Hepatocyte (in vitro differentiated cells): ENCODE measurements around the gene MTX1. TPM values are rescaled to one million over a fixed set of nuclear protein-coding genes. Genes with fewer than 3 reads are reported as not detected.

Experiments used
- DNase-seq: peaks from one replicate; pipeline ENCODE4 v3.0.0-alpha.2; 2016; ENCODE audit warnings: low spot score
- H2AFZ ChIP-seq: fragments of 200-600 bp; sonication (generic); 2 replicates; pipeline ENCODE4 v1.6.0; 2016; ENCODE audit warnings: antibody characterized with exemption, mild to moderate bottlenecking
- H3K27ac ChIP-seq: fragments of 200-600 bp; sonication (generic); 2 replicates; pipeline ENCODE4 v1.5.1; 2016; ENCODE audit warnings: mild to moderate bottlenecking
- H3K27me3 ChIP-seq: fragments of 200-600 bp; sonication (generic); 2 replicates; pipeline ENCODE4 v1.6.1; 2016
- H3K36me3 ChIP-seq: fragments of 200-600 bp; sonication (generic); replicated peaks from 2 replicates; pipeline ENCODE4 v1.5.1; 2016; ENCODE audit warnings: low read depth; ENCODE audit not compliant: insufficient read depth
- H3K4me1 ChIP-seq: fragments of 200-600 bp; sonication (generic); 2 replicates; pipeline ENCODE4 v1.5.1; 2016; ENCODE audit warnings: mild to moderate bottlenecking, moderate library complexity; ENCODE audit not compliant: insufficient read depth
- H3K4me2 ChIP-seq: fragments of 200-600 bp; sonication (generic); 2 replicates; pipeline ENCODE4 v1.6.0; 2016
- H3K4me3 ChIP-seq: fragments of 200-600 bp; sonication (generic); 2 replicates; pipeline ENCODE4 v1.5.1; 2016; ENCODE audit warnings: mild to moderate bottlenecking
- H3K79me2 ChIP-seq: fragments of 200-600 bp; sonication (generic); 2 replicates; pipeline ENCODE4 v1.6.0; 2017; ENCODE audit warnings: mild to moderate bottlenecking
- H3K9me2 ChIP-seq: fragments of 200-600 bp; sonication (generic); replicated peaks from 2 replicates; pipeline ENCODE4 v1.6.0; 2017; ENCODE audit warnings: mild to moderate bottlenecking; ENCODE audit not compliant: insufficient read depth
- H3K9me3 ChIP-seq: fragments of 200-600 bp; sonication (generic); 2 replicates; pipeline ENCODE4 v1.5.1; 2016; ENCODE audit warnings: low read depth, mild to moderate bottlenecking
- H4K20me1 ChIP-seq: fragments of 200-600 bp; sonication (generic); 2 replicates; pipeline ENCODE4 v1.6.0; 2016; ENCODE audit warnings: mild to moderate bottlenecking; ENCODE audit not compliant: insufficient read depth, poor library complexity, severe bottlenecking
- EZH2 ChIP-seq: fragments of 200-600 bp; sonication (generic); IDR thresholded peaks from 2 replicates; pipeline ENCODE4 v1.6.1; 2016; ENCODE audit warnings: antibody characterized with exemption, mild to moderate bottlenecking, borderline replicate concordance
- EZH2phosphoT487 ChIP-seq: fragments of 200-600 bp; sonication (generic); IDR thresholded peaks from one replicate; pipeline ENCODE4 v1.6.1; 2018; ENCODE audit warnings: antibody characterized with exemption, mild to moderate bottlenecking, low read depth, moderate library complexity; ENCODE audit not compliant: unreplicated experiment, severe bottlenecking
- WGBS: methylation state at CpG from one replicate; pipeline ENCODE4 v1.1.6; 2016; ENCODE audit warnings: low lambda C conversion rate; ENCODE audit errors: missing lambda C conversion rate; 5-methylcytosine and 5-hydroxymethylcytosine counted together
- polyA plus RNA-seq: library from polyadenylated mRNA; unstranded; fragments of >200 nt; fragmentation: Nextera tagmentation; extraction: Ambion mirVana; gene quantifications from 2 replicates; pipeline ENCODE4 v1.2.1, GENCODE V29; 2016
- total RNA-seq: library from RNA; depleted of rRNA; stranded (reverse); fragments of >200 nt; gene quantifications from 2 replicates; pipeline ENCODE4 v1.2.3, GENCODE V29; 2014
- TF ChIP-seq, protein P1 (sequence below): fragments of 200-600 bp; sonication (generic); IDR thresholded peaks from 2 replicates; pipeline ENCODE4 v1.5.1; 2016; ENCODE audit warnings: antibody characterized with exemption, mild to moderate bottlenecking; ENCODE audit not compliant: poor library complexity

Gene MTX1
- total and polyA plus RNA-seq, 2 experiments from 2014 or later = 42.1 to 78.2 TPM

DNA sequence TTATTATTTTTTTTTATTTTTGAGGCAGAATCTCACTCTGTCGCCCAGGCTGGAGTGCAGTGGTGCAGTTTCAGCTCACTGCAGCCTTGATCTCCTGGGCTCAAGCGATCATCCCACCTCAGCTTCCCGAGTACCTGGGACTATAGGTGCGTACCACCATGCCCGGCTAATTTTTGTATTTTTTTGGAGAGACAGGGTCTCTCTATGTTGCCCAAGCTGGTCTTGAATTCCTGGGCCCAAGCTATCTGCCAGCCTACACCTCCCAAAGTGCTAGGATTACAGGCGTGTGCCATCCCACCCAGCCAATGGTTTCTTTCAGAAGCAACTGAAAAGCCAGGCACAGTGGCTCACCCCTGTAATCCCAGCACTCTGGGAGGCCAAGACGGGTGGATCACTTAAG is 37.7 kb upstream of the MTX1 start:
- peaks cover 16% of the 10 kb centered on the region for H3K4me1 ChIP-seq
- WGBS = 98% methylated on average over 7 of the region's 7 CpGs
- H3K4me3 ChIP-seq = no peak overlapping the region
- no peaks in the 10 kb centered on the region for H3K9me3 ChIP-seq
- H3K27me3 ChIP-seq = peaks cover 5% of the 10 kb centered on the region
- no peak for DNase-seq
- H3K9me2 ChIP-seq = no peaks in the 10 kb centered on the region
- H3K36me3 ChIP-seq = no peaks in the 10 kb centered on the region
- H3K79me2 ChIP-seq = peaks cover 22% of the 10 kb centered on the region
- TF ChIP-seq, protein P1, sequence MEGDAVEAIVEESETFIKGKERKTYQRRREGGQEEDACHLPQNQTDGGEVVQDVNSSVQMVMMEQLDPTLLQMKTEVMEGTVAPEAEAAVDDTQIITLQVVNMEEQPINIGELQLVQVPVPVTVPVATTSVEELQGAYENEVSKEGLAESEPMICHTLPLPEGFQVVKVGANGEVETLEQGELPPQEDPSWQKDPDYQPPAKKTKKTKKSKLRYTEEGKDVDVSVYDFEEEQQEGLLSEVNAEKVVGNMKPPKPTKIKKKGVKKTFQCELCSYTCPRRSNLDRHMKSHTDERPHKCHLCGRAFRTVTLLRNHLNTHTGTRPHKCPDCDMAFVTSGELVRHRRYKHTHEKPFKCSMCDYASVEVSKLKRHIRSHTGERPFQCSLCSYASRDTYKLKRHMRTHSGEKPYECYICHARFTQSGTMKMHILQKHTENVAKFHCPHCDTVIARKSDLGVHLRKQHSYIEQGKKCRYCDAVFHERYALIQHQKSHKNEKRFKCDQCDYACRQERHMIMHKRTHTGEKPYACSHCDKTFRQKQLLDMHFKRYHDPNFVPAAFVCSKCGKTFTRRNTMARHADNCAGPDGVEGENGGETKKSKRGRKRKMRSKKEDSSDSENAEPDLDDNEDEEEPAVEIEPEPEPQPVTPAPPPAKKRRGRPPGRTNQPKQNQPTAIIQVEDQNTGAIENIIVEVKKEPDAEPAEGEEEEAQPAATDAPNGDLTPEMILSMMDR = no peak
- no peak overlapping the region for H3K4me2 ChIP-seq
- H3K27ac ChIP-seq = no peak overlapping the region
- no peak overlapping the region for H2AFZ ChIP-seq
- H4K20me1 ChIP-seq = no peaks in the 10 kb centered on the region

DNA sequence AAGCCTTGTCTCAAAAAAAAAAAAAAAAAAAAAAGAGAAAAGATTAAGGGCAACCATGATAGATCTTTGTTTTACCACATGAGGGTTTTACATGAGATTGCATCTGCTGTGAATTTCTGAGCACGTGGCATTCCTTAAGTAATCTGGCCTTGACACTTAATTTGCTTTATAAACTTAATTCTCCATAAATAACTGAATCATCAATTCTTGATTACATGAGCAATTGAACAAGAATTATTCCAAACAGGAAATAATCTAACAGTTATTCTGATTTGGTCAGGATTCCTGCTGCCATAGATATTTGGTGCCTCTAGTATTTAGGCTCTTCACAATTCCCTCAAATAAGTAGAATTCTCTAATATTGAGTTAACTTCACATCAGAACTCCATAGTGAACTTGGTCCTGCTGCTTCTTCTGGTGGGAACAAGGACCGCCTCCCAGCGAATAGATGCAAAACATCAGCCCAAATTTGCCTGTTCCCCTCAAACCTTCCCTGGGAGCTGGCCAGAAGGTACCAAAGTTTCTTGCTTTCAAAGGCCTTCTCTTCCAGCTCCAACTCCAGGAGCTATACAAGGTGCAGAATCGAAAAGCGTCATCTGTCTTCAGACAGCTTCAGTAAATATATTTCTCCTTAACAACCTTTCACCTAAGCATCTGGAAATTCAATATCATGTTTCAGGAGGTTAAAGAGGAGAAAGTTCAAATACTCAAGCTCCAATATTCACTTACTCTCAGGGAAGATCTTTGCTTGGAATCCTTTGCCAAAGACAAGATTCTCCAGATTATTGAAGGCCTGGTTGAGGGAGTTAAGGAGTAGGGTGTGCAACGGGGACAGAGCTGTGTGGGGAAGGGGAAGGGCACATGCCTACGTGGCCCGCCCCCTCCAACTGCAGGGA is 36.4 kb upstream of the MTX1 start:
- H3K9me3 ChIP-seq = no peaks in the 10 kb centered on the region
- WGBS = 57% methylated on average over 8 of the region's 8 CpGs
- H3K27me3 ChIP-seq = peaks cover 5% of the 10 kb centered on the region
- no peaks in the 10 kb centered on the region for H4K20me1 ChIP-seq
- H3K4me2 ChIP-seq = peak overlapping the region; percentile 92
- peak overlapping the region; percentile 83 for H2AFZ ChIP-seq
- no peaks in the 10 kb centered on the region for H3K9me2 ChIP-seq
- H3K4me3 ChIP-seq = peak overlapping the region; percentile 79
- peaks cover 14% of the 10 kb centered on the region for H3K4me1 ChIP-seq
- peak overlapping the region; percentile 97 for H3K27ac ChIP-seq
- H3K79me2 ChIP-seq = peaks cover 22% of the 10 kb centered on the region
- no peaks in the 10 kb centered on the region for H3K36me3 ChIP-seq
- TF ChIP-seq EZH2phosphoT487 (no peak), EZH2 (no peak)
- TF ChIP-seq, protein P1 = no peak
- no peak for DNase-seq

DNA sequence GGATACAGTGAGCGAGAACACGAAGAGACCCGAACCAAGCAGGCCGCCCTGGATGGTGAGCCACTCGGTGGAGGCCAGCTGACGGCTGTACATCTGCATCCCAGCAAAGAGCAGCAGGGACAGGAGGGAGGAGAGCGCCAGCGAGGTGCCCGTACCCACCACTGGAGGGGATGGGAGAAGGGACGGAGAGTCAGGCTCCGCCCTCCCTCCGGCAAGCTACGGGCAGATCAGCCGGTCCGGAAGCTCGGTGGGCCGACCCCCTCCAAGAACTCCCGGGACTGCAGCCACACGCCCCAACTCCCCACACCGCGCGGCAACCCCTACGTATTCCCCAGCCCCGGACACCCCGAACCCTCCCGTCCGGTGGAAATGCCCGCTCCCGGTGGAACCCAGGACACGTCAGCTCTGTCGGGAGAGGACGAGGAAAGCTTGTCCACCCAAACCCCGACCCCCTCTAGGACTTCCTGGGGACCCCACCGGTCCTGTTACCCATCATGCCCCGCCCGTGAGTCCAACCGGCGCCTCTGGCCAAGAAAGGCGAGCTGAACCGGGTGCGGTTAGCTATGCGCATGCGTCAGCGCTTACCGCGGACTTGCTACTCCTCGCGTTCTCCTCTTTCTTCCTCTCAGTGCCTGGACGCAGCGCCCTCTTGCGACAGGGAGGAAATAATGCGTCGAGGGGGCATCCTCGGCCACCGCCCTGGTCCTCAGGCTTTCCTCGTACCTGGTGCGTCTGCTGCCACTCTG is 35.6 kb upstream of the MTX1 start, which contains the start of gene KRTCAP2:
Gene KRTCAP2 (minus strand): TSS at position 573 of the 746 bp plus-strand sequence. CDS start 80 bp downstream, at position 493.
- Histone ChIP-seq H4K20me1 (no peaks in the 10 kb centered on the region), H3K4me3 (peak within 1 kb of the TSS; percentile 79), H3K4me1 (peaks cover 13% of the 10 kb centered on the region), H3K4me2 (peak within 1 kb of the TSS; percentile 92), H3K79me2 (peaks cover 22% of the 10 kb centered on the region), H3K36me3 (no peaks in the 10 kb centered on the region), H3K27me3 (peaks cover 5% of the 10 kb centered on the region), H3K9me3 (no peaks in the 10 kb centered on the region), H3K27ac (peak within 1 kb of the TSS; percentile 97), H3K9me2 (no peaks in the 10 kb centered on the region), H2AFZ (peak within 1 kb of the TSS; percentile 83)
- DNase-seq = peak; percentile 98
- WGBS = 2% methylated on average over 45 of the region's 57 CpGs
- no peak for TF ChIP-seq EZH2
- TF ChIP-seq, protein P1 = peak; percentile 88
